ENCODE results near the gene CPM.

DNA sequence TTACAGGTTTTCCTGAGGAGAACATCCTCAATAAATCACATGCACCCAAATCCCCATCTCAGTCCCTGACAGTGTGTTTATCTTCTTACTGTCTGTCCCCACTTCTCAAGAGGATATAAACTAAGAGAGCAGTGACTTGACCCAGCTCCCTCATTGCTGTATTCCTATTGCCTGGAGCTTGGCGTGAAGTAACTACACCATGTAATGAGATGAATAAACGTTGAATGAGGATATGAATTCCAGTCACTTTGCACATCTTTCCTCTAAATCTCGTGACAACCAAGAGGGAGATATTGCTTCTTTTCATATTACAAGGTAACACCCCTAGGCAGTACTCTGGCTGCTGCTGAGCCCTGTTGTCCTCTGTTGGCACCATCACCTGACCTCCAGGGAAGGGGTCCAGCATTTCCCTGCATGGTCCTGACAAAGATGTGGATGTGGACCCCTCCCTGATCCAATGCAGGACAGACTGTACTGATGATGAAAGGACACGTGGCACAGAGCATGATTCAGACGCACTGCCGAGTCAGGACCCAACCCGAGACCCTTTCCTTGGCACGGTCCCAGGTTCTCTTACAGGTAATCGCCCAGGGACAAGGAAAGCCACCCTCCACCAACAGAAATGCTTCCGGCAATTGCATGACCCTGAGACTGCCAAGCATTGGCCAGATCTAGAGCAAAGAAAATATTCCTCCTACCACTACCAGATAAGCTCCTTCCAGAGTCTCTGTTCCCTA, 47.7 kb upstream of the CPM start:
- TF ChIP-seq ESRRA (IDR thresholded peaks at IDR 0.05; ENCODE audit: low read length) (no peak), FOS (IDR thresholded peaks at IDR 0.05; ENCODE audit: borderline replicate concordance, extremely low read depth, insufficient read length) (no peak), PAX5 (IDR thresholded peaks at IDR 0.05; ENCODE audit: borderline replicate concordance, low read depth, low read length) (no peak), IKZF1 (conservative IDR thresholded peaks at IDR 0.05) (no peak), BHLHE40 (IDR thresholded peaks at IDR 0.05; ENCODE audit: borderline replicate concordance in 1 of 2, low read depth in 2 of 2, low read length in 1 of 2) (no peak), EP300 (IDR thresholded peaks at IDR 0.05; ENCODE audit: borderline replicate concordance in 1 of 2, control insufficient read depth in 1 of 2, low read depth in 2 of 2, low read length in 2 of 2) (no peak)
- TF ChIP-seq, protein P1, sequence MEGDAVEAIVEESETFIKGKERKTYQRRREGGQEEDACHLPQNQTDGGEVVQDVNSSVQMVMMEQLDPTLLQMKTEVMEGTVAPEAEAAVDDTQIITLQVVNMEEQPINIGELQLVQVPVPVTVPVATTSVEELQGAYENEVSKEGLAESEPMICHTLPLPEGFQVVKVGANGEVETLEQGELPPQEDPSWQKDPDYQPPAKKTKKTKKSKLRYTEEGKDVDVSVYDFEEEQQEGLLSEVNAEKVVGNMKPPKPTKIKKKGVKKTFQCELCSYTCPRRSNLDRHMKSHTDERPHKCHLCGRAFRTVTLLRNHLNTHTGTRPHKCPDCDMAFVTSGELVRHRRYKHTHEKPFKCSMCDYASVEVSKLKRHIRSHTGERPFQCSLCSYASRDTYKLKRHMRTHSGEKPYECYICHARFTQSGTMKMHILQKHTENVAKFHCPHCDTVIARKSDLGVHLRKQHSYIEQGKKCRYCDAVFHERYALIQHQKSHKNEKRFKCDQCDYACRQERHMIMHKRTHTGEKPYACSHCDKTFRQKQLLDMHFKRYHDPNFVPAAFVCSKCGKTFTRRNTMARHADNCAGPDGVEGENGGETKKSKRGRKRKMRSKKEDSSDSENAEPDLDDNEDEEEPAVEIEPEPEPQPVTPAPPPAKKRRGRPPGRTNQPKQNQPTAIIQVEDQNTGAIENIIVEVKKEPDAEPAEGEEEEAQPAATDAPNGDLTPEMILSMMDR (IDR thresholded peaks at IDR 0.05 in 2 of 3, conservative IDR thresholded peaks at IDR 0.05 in 1 of 3; ENCODE audit: control insufficient read depth in 2 of 3, extremely low read depth in 1 of 3, insufficient read depth in 1 of 3, low read depth in 3 of 3, low read length in 3 of 3), result no peak

Measured in GM12878 (cell line).